Heart left ventricle (tissue), 13 donors: ENCODE data around the gene TYMS.

Experiments used
- POLR2A ChIP-seq, 2 donors: fragments of 450-650 bp; IDR thresholded peaks; one replicate each; pipeline ENCODE4 v1.6.1; 2017; ENCODE audit warnings: antibody characterized with exemption in 2 of 2, mild to moderate bottlenecking in 2 of 2, moderate library complexity in 2 of 2
- TF ChIP-seq, protein P1 (sequence below), 12 donors: fragments of 200-600 bp; sonication (generic) in 4 of 12; IDR thresholded peaks; one replicate each; pipeline versions ENCODE4 v1.5.0 to v1.8.0; 2018 to 2022; ENCODE audit warnings: antibody characterized with exemption in 12 of 12, mild to moderate bottlenecking in 5 of 12
- donor health status: ischemic (EF 13 %, LVEDD 7.1; RV severe dilation, severe dysfunction).
- donor health status: DM: no; HTN: yes; CAD: no.
- donor health status: DM: no; HTN: no; CAD: no.
- donor health status: ischemic (EF 25% LVEDD 6.9; RV normal size, moderate dysfunction).
- donor health status: ischemic (EF 25% LVEDD 5.7; RV mildly dilated, moderate dysfunction).
- donor health status: ischemic (EF 35%, LVEDD 5.7; RV mildly dilated, moderate dysfunction).
- donor health status: nonischemic (EF 11% LVEDD 7.7; RV severe dilation, severe dysfunction).
- donor health status: DM: yes; HTN: yes; CAD: no.
- donor health status: PGD.
- donor health status: ischemic (EF 29% LVEDD 5.4; RV normal size, mild dysfunction).
- donor health status: nonischemic (EF 23%, LVEDD 6.1; RV moderate dilation, normal function).

GRCh38 chr18:647304-647703 lies 10.1 kb upstream of the TYMS start:
- no peak for TF ChIP-seq POLR2A (IDR thresholded peaks at IDR 0.05)
- TF ChIP-seq, protein P1, sequence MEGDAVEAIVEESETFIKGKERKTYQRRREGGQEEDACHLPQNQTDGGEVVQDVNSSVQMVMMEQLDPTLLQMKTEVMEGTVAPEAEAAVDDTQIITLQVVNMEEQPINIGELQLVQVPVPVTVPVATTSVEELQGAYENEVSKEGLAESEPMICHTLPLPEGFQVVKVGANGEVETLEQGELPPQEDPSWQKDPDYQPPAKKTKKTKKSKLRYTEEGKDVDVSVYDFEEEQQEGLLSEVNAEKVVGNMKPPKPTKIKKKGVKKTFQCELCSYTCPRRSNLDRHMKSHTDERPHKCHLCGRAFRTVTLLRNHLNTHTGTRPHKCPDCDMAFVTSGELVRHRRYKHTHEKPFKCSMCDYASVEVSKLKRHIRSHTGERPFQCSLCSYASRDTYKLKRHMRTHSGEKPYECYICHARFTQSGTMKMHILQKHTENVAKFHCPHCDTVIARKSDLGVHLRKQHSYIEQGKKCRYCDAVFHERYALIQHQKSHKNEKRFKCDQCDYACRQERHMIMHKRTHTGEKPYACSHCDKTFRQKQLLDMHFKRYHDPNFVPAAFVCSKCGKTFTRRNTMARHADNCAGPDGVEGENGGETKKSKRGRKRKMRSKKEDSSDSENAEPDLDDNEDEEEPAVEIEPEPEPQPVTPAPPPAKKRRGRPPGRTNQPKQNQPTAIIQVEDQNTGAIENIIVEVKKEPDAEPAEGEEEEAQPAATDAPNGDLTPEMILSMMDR (IDR thresholded peaks at IDR 0.05) = no peak
